CD8-positive, alpha-beta memory T cell (primary cell): Measurements from ENCODE around the gene ITSN1. TPM values are rescaled to one million over a fixed set of nuclear protein-coding genes. Genes with fewer than 3 reads are reported as not detected.
"Not testable (repeated sequence)": the region's sequence is repeated elsewhere in the genome, so short reads cannot be mapped to it uniquely, and the experiment has no call there.

Experiments used
- CTCF ChIA-PET: fragments of 350-600 bp; sonication (Branson Sonifier 250); formaldehyde crosslinking; loops from one replicate; lab custom pipeline; 2021; ENCODE audit warnings: antibody characterized with exemption; lab: Charles Lee
- POLR2A ChIA-PET: fragments of 350-600 bp; sonication (Branson Sonifier 250); formaldehyde crosslinking; loops from one replicate; lab custom pipeline; 2021; ENCODE audit warnings: antibody characterized with exemption; lab: Charles Lee
- DNase-seq, 5 donors: peaks; one replicate each; pipeline versions ENCODE4 v3.0.0 to v3.0.0-alpha.2; 2020 to 2022; ENCODE audit warnings: mixed read lengths in 1 of 5
- H3K27ac ChIP-seq: one replicate; pipeline ENCODE4 v1.7.0; 2013; ENCODE audit warnings: low read depth, mild to moderate bottlenecking, low read length, moderate library complexity
- H3K27me3 ChIP-seq: 2 replicates; pipeline ENCODE4 v1.7.0; 2013; ENCODE audit warnings: low read length, mild to moderate bottlenecking; ENCODE audit not compliant: insufficient read depth, poor library complexity, severe bottlenecking
- H3K36me3 ChIP-seq: 2 replicates; pipeline ENCODE4 v1.7.0; 2013; ENCODE audit warnings: mild to moderate bottlenecking, low read length, moderate library complexity; ENCODE audit not compliant: insufficient read depth
- H3K4me1 ChIP-seq: 2 replicates; pipeline ENCODE4 v1.7.0; 2013; ENCODE audit warnings: mild to moderate bottlenecking, low read length, moderate library complexity; ENCODE audit not compliant: insufficient read depth
- H3K4me3 ChIP-seq: 2 replicates; pipeline ENCODE4 v1.7.0; 2013; ENCODE audit warnings: mild to moderate bottlenecking, low read length
- H3K9me3 ChIP-seq: 2 replicates; pipeline ENCODE4 v1.7.0; 2013; ENCODE audit warnings: mild to moderate bottlenecking, low read length
- H3K27ac Mint-ChIP-seq, 8 donors: one replicate each; pipeline ENCODE4 v1.8.0; 2020 to 2021; ENCODE audit warnings: mixed read lengths in 8 of 8, mild to moderate bottlenecking in 6 of 8, inconsistent platforms in 3 of 8, moderate library complexity in 3 of 8
- H3K27me3 Mint-ChIP-seq, 2 donors: one replicate each; pipeline ENCODE4 v1.8.0; 2020 to 2021; ENCODE audit warnings: mixed read lengths in 2 of 2, mild to moderate bottlenecking in 1 of 2, moderate library complexity in 1 of 2
- H3K36me3 Mint-ChIP-seq, 3 donors: one replicate each; pipeline ENCODE4 v1.8.0; 2020 to 2021; ENCODE audit warnings: mixed read lengths in 3 of 3, inconsistent platforms in 1 of 3, mild to moderate bottlenecking in 1 of 3
- H3K4me1 Mint-ChIP-seq, 3 donors: one replicate each; pipeline ENCODE4 v1.8.0; 2020 to 2021; ENCODE audit warnings: mixed read lengths in 3 of 3, inconsistent platforms in 1 of 3, mild to moderate bottlenecking in 1 of 3
- H3K4me3 Mint-ChIP-seq, 7 donors: one replicate each; pipeline ENCODE4 v1.8.0; 2020 to 2021; ENCODE audit warnings: mixed read lengths in 7 of 7, mild to moderate bottlenecking in 6 of 7, moderate library complexity in 4 of 7, inconsistent platforms in 2 of 7
- H3K9me3 Mint-ChIP-seq, 5 donors: one replicate each; pipeline ENCODE4 v1.8.0; 2020 to 2022; ENCODE audit warnings: mixed read lengths in 5 of 5, mild to moderate bottlenecking in 3 of 5, moderate library complexity in 2 of 5, inconsistent platforms in 1 of 5
- polyA plus RNA-seq: library from polyadenylated mRNA; unstranded; fragments of 300-500 nt; fragmentation: Illumina TruSeq; gene quantifications from one replicate; pipeline ENCODE4 v1.2.3, GENCODE V29; 2021
- total RNA-seq, 2 experiments: library from RNA; stranded (reverse); gene quantifications; one replicate each; pipeline ENCODE4 v1.2.3, GENCODE V29; 2021

Gene ITSN1
- total and polyA plus RNA-seq, 3 experiments from 2014 or later: 2.7 to 5.5 (median 4.9) TPM

GRCh38 chr21:33676666-33677065, 34.4 kb downstream of the ITSN1 start:
- DNase-seq, H3K4me3 ChIP-seq, H3K36me3 Mint-ChIP-seq, H3K9me3 ChIP-seq, H3K27me3 ChIP-seq, H3K27ac Mint-ChIP-seq, H3K27ac ChIP-seq, H3K9me3 Mint-ChIP-seq, H3K4me3 Mint-ChIP-seq, POLR2A ChIA-PET, H3K4me1 ChIP-seq, H3K36me3 ChIP-seq, H3K4me1 Mint-ChIP-seq, CTCF ChIA-PET: not testable (repeated sequence)
- peaks cover 3 to 14% of the 10 kb centered on the region in 2 donors for H3K27me3 Mint-ChIP-seq

- Histone ChIP-seq H3K4me3 (no peak overlapping the region), H3K36me3 (no peaks in the 10 kb centered on the region), H3K27ac (no peak overlapping the region), H3K4me1 (no peaks in the 10 kb centered on the region), H3K27me3 (no peaks in the 10 kb centered on the region), H3K9me3 (no peaks in the 10 kb centered on the region)
- POLR2A ChIA-PET: no interaction called here
- DNase-seq: no peak
- Mint-ChIP-seq H3K27ac (no peak overlapping the region), H3K4me3 (no peak overlapping the region), H3K36me3 (no peaks in the 10 kb centered on the region), H3K9me3 (no peaks in the 10 kb centered on the region), H3K27me3 (peaks cover 3 to 11% of the 10 kb centered on the region in 2 donors), H3K4me1 (no peaks in the 10 kb centered on the region)
- CTCF ChIA-PET: no interaction called here
These were observed 35.1 kb downstream of the ITSN1 start for GRCh38 chr21:33677450-33677849.

GRCh38 chr21:33680870-33681269, 38.6 kb downstream of the ITSN1 start:
- no peak overlapping the region for H3K27ac Mint-ChIP-seq
- POLR2A ChIA-PET: no interaction called here
- H3K27me3 Mint-ChIP-seq: peaks cover 4 to 25% of the 10 kb centered on the region in 2 donors
- H3K4me3 Mint-ChIP-seq: no peak overlapping the region
- Histone ChIP-seq H3K4me3 (no peak overlapping the region), H3K4me1 (no peaks in the 10 kb centered on the region), H3K36me3 (no peaks in the 10 kb centered on the region), H3K9me3 (no peaks in the 10 kb centered on the region), H3K27ac (no peak overlapping the region), H3K27me3 (no peaks in the 10 kb centered on the region)
- no peaks in the 10 kb centered on the region for H3K4me1 Mint-ChIP-seq
- CTCF ChIA-PET: no interaction called here
- H3K36me3 Mint-ChIP-seq: no peaks in the 10 kb centered on the region
- DNase-seq: no peak
- no peaks in the 10 kb centered on the region for H3K9me3 Mint-ChIP-seq

GRCh38 chr21:33682992-33683627, 40.8 kb downstream of the ITSN1 start:
- Histone ChIP-seq H3K9me3 (no peaks in the 10 kb centered on the region), H3K27ac (no peak overlapping the region), H3K4me3 (no peak overlapping the region), H3K36me3 (no peaks in the 10 kb centered on the region), H3K27me3 (no peaks in the 10 kb centered on the region), H3K4me1 (no peaks in the 10 kb centered on the region)
- Mint-ChIP-seq H3K27ac (no peak overlapping the region), H3K27me3 (peaks cover 5 to 32% of the 10 kb centered on the region in 2 donors), H3K4me1 (no peaks in the 10 kb centered on the region), H3K36me3 (no peaks in the 10 kb centered on the region), H3K9me3 (no peaks in the 10 kb centered on the region), H3K4me3 (no peak overlapping the region)
- CTCF ChIA-PET: no interaction called here
- DNase-seq: no peak
- POLR2A ChIA-PET: no interaction called here

- Mint-ChIP-seq H3K9me3 (no peaks in the 10 kb centered on the region), H3K27ac (no peak overlapping the region), H3K4me1 (no peaks in the 10 kb centered on the region), H3K4me3 (no peak overlapping the region), H3K36me3 (no peaks in the 10 kb centered on the region), H3K27me3 (peaks cover 6 to 38% of the 10 kb centered on the region in 2 donors)
- Histone ChIP-seq H3K4me3 (no peak overlapping the region), H3K27me3 (no peaks in the 10 kb centered on the region), H3K4me1 (no peaks in the 10 kb centered on the region), H3K27ac (no peak overlapping the region), H3K9me3 (no peaks in the 10 kb centered on the region), H3K36me3 (no peaks in the 10 kb centered on the region)
- DNase-seq: no peak
- POLR2A ChIA-PET: no interaction called here
- CTCF ChIA-PET: no interaction called here
These were observed 41.8 kb downstream of the ITSN1 start for GRCh38 chr21:33684068-33684467.

GRCh38 chr21:33684923-33685560, 42.7 kb downstream of the ITSN1 start:
- H3K9me3 ChIP-seq: no peaks in the 10 kb centered on the region
- DNase-seq: no peak
- H3K4me1 Mint-ChIP-seq: no peaks in the 10 kb centered on the region
- no peak overlapping the region for H3K4me3 ChIP-seq
- H3K9me3 Mint-ChIP-seq: no peaks in the 10 kb centered on the region
- ChIA-PET POLR2A (no interaction called here), CTCF (no interaction called here)
- H3K36me3 ChIP-seq: no peaks in the 10 kb centered on the region
- no peak overlapping the region for H3K4me3 Mint-ChIP-seq
- no peaks in the 10 kb centered on the region for H3K27me3 ChIP-seq
- no peak overlapping the region for H3K27ac Mint-ChIP-seq
- H3K27ac ChIP-seq: no peak overlapping the region
- peaks cover 6 to 38% of the 10 kb centered on the region in 2 donors for H3K27me3 Mint-ChIP-seq
- H3K36me3 Mint-ChIP-seq: no peaks in the 10 kb centered on the region
- H3K4me1 ChIP-seq: no peaks in the 10 kb centered on the region

- H3K4me3 Mint-ChIP-seq: no peak overlapping the region
- H3K4me1 ChIP-seq: no peaks in the 10 kb centered on the region
- ChIA-PET POLR2A (no interaction called here), CTCF (no interaction called here)
- H3K4me3 ChIP-seq: no peak overlapping the region
- H3K4me1 Mint-ChIP-seq: no peaks in the 10 kb centered on the region
- DNase-seq: no peak
- no peak overlapping the region for H3K27ac ChIP-seq
- no peaks in the 10 kb centered on the region for H3K36me3 Mint-ChIP-seq
- no peaks in the 10 kb centered on the region for H3K9me3 Mint-ChIP-seq
- H3K9me3 ChIP-seq: no peaks in the 10 kb centered on the region
- H3K27ac Mint-ChIP-seq: no peak overlapping the region
- H3K27me3 Mint-ChIP-seq: peaks cover 6 to 37% of the 10 kb centered on the region in 2 donors
- H3K36me3 ChIP-seq: no peaks in the 10 kb centered on the region
- H3K27me3 ChIP-seq: no peaks in the 10 kb centered on the region
These were observed 43.4 kb downstream of the ITSN1 start for GRCh38 chr21:33685613-33686197.

GRCh38 chr21:33686386-33686785, 44.1 kb downstream of the ITSN1 start:
- peaks cover 3 to 31% of the 10 kb centered on the region in 2 donors for H3K27me3 Mint-ChIP-seq
- no peak overlapping the region for H3K4me3 Mint-ChIP-seq
- no peak for DNase-seq
- no peaks in the 10 kb centered on the region for H3K36me3 Mint-ChIP-seq
- no peaks in the 10 kb centered on the region for H3K9me3 Mint-ChIP-seq
- Histone ChIP-seq H3K27ac (no peak overlapping the region), H3K36me3 (no peaks in the 10 kb centered on the region), H3K4me3 (no peak overlapping the region), H3K27me3 (no peaks in the 10 kb centered on the region), H3K9me3 (no peaks in the 10 kb centered on the region), H3K4me1 (no peaks in the 10 kb centered on the region)
- H3K27ac Mint-ChIP-seq: no peak overlapping the region
- ChIA-PET POLR2A (no interaction called here), CTCF (no interaction called here)
- no peaks in the 10 kb centered on the region for H3K4me1 Mint-ChIP-seq
